BLaER1 treated with 17β-estradiol and CSF1 and Interleukin-3, amounts not matched to agents 10 nM and 100 nM (cell line): ENCODE results near the gene CWH43.

ENCODE experiments used
- H3K27ac ChIP-seq, 11 experiments: shearing (Covaris generic); formaldehyde crosslinking; 2 replicates each; pipeline ENCODE4 v1.8.1; 2022
- H3K27me3 ChIP-seq, 11 experiments: shearing (Covaris generic); formaldehyde crosslinking; 2 replicates each; pipeline ENCODE4 v1.8.1; 2022
- H3K36me3 ChIP-seq, 11 experiments: shearing (Covaris generic); formaldehyde crosslinking; 2 replicates each; pipeline ENCODE4 v1.8.1; 2022
- H3K4me1 ChIP-seq, 10 experiments: shearing (Covaris generic); formaldehyde crosslinking; 2 replicates each; pipeline ENCODE4 v1.8.1; 2022
- H3K4me2 ChIP-seq, 11 experiments: shearing (Covaris generic); formaldehyde crosslinking; 2 replicates each; pipeline ENCODE4 v1.8.1; 2022
- H3K4me3 ChIP-seq, 10 experiments: shearing (Covaris generic); formaldehyde crosslinking; 2 replicates each; pipeline ENCODE4 v1.8.1; 2022
- H3K9ac ChIP-seq, 11 experiments: shearing (Covaris generic); formaldehyde crosslinking; 2 replicates each; pipeline ENCODE4 v1.8.1; 2022
- H3K9me3 ChIP-seq, 11 experiments: shearing (Covaris generic); formaldehyde crosslinking; replicated peaks in 1 of 11; 2 replicates each; pipeline ENCODE4 v1.8.1; 2022
- H4K20me1 ChIP-seq, 11 experiments: shearing (Covaris generic); formaldehyde crosslinking; 2 replicates each; pipeline ENCODE4 v1.8.1; 2022
- Cebpa-rat ChIP-seq, 11 experiments: shearing (Covaris generic); IDR thresholded peaks; 2 replicates each; pipeline ENCODE4 v1.8.1; 2022

Gene CWH43

DNA sequence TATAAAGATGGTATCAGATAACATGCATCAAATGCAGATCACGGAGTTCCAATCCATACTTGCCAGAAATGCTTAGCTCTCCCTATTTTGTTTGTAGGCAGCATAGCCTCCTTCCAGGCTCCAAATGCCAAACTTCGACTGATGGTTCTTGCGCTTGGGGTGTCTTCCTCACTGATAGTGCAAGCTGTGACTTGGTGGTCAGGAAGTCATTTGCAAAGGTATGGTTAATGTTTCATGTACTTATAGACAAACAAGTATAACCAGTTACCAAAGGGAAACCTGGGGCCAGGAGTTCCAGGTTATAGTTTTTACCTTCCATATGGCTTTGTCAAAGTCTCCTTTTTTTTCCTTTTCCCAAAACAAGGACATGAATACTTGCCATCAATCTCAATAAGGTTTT is 5.3 kb downstream of the CWH43 start:
- TF ChIP-seq Cebpa-rat (IDR thresholded peaks at IDR 0.05) = no peak
- Histone ChIP-seq H3K9ac (no peak overlapping the region), H3K4me2 (no peak overlapping the region), H3K9me3 (peaks cover 3 to 8% (median 4%) of the 10 kb centered on the region in 11 experiments), H3K4me3 (no peak overlapping the region), H3K27ac (no peak overlapping the region), H4K20me1 (no peaks in the 10 kb centered on the region), H3K4me1 (no peaks in the 10 kb centered on the region), H3K36me3 (no peaks in the 10 kb centered on the region), H3K27me3 (no peaks in the 10 kb centered on the region)

DNA sequence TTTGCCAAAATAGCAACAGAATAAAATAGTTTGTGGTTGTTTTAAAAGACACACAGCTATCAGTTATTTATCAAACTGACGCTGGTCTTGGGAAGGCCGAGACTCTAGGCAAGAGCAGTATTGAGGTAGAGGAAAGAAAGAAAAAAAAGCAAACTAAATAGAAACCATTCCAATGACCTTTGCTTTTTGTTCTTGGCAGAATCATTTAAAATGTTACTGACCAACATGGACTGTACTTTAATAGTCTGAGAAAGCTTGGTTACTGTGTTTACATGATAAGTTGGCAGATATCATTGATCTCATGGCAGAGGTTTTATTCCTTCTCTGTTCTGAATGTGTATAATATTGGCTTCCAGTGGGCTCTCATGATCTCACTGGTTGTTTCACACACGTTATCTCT is 11.9 kb downstream of the CWH43 start:
- Histone ChIP-seq H3K9me3 (no peaks in the 10 kb centered on the region), H4K20me1 (no peaks in the 10 kb centered on the region), H3K27ac (no peak overlapping the region)

DNA sequence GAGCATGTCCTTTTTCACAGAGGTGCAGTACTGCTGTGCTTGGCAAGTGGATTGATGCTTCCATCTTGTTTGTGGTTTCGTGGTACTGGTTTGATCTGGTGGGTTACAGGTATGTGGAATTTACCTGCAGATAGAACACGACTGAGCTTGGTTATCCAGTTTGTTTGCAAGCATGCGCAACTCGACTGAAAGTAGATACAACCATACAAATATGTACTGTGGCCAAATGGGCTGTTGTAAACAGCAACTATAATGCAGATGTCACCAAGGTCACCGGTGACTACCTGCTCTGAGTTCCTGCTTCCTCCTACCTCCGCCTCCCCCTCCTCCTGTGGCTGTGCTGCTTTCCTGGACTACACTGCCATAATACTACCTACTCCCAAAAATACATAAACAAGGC is 12.4 kb downstream of the CWH43 start:
- no peak overlapping the region for H3K4me2 ChIP-seq
- H3K9me3 ChIP-seq = no peaks in the 10 kb centered on the region
- no peaks in the 10 kb centered on the region for H3K36me3 ChIP-seq
- TF ChIP-seq Cebpa-rat (IDR thresholded peaks at IDR 0.05) = no peak
- H3K27me3 ChIP-seq = no peaks in the 10 kb centered on the region
- H3K9ac ChIP-seq = no peak overlapping the region
- H4K20me1 ChIP-seq = no peaks in the 10 kb centered on the region
- peaks cover 0 to 5% (median 0%) of the 10 kb centered on the region in 10 experiments; a peak in 4 of 20 replicates for H3K4me1 ChIP-seq
- no peak overlapping the region for H3K4me3 ChIP-seq
- H3K27ac ChIP-seq = no peak overlapping the region

More for the DNA sequence above, 11.9 kb downstream of the CWH43 start:
- Histone ChIP-seq H3K9ac (no peak overlapping the region), H3K4me3 (no peak overlapping the region), H3K4me2 (no peak overlapping the region), H3K36me3 (no peaks in the 10 kb centered on the region), H3K4me1 (peaks cover 0 to 5% (median 0%) of the 10 kb centered on the region in 10 experiments; a peak in 4 of 20 replicates), H3K27me3 (no peaks in the 10 kb centered on the region)
- TF ChIP-seq Cebpa-rat (IDR thresholded peaks at IDR 0.05) = no peak

DNA sequence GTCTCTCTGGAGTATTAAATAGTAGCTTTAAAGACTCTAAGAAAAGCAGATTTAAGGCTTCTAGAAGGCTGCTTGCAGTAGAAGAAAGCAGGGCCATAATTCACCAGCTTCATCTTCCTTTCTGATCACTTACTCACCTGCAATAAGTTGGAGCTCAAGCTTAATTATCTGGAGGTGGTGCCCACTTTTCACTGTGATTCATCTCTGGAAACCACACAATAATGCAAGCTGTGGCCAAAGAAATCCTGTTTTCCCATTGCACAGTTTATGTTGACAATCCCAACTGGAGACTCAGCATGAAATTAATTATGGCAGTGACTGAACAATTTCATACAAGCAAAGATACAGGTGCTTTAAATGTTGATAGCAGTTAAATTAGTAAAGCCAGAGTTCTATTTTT is 14.7 kb downstream of the CWH43 start:
- no peaks in the 10 kb centered on the region for H3K9me3 ChIP-seq
- TF ChIP-seq Cebpa-rat (IDR thresholded peaks at IDR 0.05) = no peak
- peaks cover 0 to 5% (median 0%) of the 10 kb centered on the region in 10 experiments; a peak in 4 of 20 replicates for H3K4me1 ChIP-seq
- H3K27ac ChIP-seq = no peak overlapping the region
- H4K20me1 ChIP-seq = no peaks in the 10 kb centered on the region
- H3K4me3 ChIP-seq = no peak overlapping the region
- no peaks in the 10 kb centered on the region for H3K27me3 ChIP-seq
- H3K9ac ChIP-seq = no peak overlapping the region
- no peak overlapping the region for H3K4me2 ChIP-seq
- H3K36me3 ChIP-seq = no peaks in the 10 kb centered on the region

DNA sequence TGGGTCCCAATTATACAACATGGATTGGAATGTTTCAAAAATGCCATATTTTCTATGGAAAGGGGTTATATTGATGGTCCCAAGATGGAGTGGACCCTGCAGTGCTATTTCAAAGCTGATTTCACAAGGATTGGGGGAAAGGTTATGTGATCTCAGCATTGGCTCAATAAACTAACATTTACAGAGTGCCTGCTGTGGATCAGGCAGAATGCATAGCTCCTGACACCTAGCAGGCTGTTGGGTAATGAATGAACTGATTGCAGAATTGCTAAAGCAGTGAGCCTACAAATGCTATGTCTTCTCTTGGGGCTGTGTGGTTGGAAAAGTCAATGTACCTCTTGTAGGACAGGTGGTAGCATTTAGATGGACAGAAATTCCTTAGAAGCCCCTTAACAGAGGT is 16.9 kb downstream of the CWH43 start:
- H3K9ac ChIP-seq = no peak overlapping the region
- no peaks in the 10 kb centered on the region for H3K36me3 ChIP-seq
- TF ChIP-seq Cebpa-rat (IDR thresholded peaks at IDR 0.05) = no peak
- peaks cover 0 to 5% (median 0%) of the 10 kb centered on the region in 10 experiments; a peak in 4 of 20 replicates for H3K4me1 ChIP-seq
- no peak overlapping the region for H3K4me3 ChIP-seq
- no peaks in the 10 kb centered on the region for H3K27me3 ChIP-seq
- no peak overlapping the region for H3K4me2 ChIP-seq
- no peaks in the 10 kb centered on the region for H3K9me3 ChIP-seq
- no peak overlapping the region for H3K27ac ChIP-seq
- H4K20me1 ChIP-seq = no peaks in the 10 kb centered on the region

DNA sequence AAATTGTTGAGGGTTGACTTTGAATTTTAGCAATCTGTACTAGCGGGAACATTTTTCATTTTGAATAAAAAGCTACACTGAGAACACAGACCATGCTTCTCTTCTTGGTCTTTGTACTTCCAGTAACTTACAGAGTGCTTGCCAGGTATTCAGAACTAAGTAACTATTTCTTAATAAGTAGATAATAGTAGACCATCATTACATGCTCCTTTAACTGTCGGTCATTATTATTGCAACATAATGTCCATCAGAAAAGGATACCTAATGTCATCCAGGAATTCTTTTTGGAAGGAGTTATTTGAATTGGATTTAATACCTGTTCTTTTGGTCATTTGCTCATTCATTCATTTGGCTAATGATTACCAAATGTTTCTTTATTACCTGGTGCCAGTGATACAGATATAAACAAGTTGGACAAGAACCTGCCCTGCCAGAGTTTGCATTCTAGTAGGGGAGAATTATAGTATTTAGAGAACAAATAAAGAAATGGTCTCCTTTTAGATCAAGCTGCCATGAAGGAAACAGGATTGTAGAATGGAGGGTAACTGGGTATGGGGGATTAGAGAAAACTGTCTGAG is 32.7 kb downstream of the CWH43 start:
- no peak overlapping the region for H3K4me3 ChIP-seq
- no peak overlapping the region for H3K4me2 ChIP-seq
- no peak for TF ChIP-seq Cebpa-rat (IDR thresholded peaks at IDR 0.05)
- H3K9ac ChIP-seq = no peak overlapping the region
- H3K36me3 ChIP-seq = no peaks in the 10 kb centered on the region
- no peaks in the 10 kb centered on the region for H4K20me1 ChIP-seq
- peaks cover 0 to 5% (median 0%) of the 10 kb centered on the region in 11 experiments; a peak in 1 of 22 replicates for H3K9me3 ChIP-seq
- H3K27ac ChIP-seq = no peak overlapping the region
- no peaks in the 10 kb centered on the region for H3K4me1 ChIP-seq
- H3K27me3 ChIP-seq = no peaks in the 10 kb centered on the region

DNA sequence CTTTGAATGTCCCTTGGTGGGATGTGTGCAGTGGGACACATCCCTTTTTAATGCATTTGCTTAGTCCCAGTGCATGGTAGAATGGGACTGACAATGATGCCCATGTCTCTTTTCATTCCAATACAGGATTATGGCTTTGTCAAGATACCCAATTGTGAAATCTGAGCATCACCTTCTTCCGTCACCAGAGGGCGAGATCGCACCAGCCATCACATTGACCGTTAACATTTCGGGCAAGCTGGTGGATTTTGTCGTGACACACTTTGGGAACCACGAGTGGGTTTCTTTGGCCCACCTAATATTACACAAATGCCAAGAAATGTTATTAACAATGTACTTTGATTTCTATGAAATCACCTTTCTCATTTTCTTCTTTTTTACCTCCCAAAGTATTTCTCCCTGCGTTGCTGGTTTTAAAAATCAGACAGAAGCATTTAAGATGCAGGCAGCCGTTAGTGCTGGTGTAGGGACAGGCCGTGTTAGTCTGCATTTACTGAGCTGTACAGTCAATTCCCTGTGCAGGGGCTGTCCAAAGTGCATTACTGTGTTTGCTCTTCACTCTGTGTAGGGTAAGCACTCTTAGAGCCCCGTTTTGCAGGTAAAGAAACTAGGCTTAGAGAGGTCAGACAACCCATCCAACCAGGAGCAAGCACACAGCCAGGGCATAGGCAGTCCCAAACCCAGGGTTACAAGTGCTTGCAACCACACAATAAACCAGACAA is 46.5 kb downstream of the CWH43 start:
- H3K9ac ChIP-seq = no peak overlapping the region
- no peaks in the 10 kb centered on the region for H3K36me3 ChIP-seq
- H3K9me3 ChIP-seq = no peaks in the 10 kb centered on the region
- H3K27ac ChIP-seq = no peak overlapping the region
- H3K4me1 ChIP-seq = no peaks in the 10 kb centered on the region
- no peaks in the 10 kb centered on the region for H4K20me1 ChIP-seq
- H3K27me3 ChIP-seq = no peaks in the 10 kb centered on the region
- TF ChIP-seq Cebpa-rat (IDR thresholded peaks at IDR 0.05) = 0 out of 22 replicates have a peak, but pooled peaks of 1 of the 11 experiments have one; percentile 18
- H3K4me2 ChIP-seq = no peak overlapping the region
- H3K4me3 ChIP-seq = no peak overlapping the region

DNA sequence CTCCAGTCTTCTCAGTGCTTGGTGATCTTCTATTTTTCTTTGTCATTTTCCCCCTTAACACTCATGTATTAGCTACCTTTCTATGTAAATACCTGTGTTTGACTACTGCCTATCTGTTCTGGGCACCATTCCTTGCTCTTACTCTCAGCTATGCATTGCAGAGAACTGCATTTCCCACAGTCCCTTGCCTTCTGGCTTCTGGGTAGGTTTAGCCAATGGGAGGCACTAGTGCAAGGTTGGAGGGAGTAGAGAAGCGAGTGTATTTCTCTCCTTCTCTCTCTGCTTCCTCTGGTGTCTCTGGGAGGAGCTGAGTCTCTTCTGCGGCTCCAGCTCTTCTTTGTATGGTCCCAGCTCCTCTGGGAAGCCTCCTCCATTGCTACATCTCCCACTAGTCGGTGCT is 50.5 kb downstream of the CWH43 start:
- TF ChIP-seq Cebpa-rat (IDR thresholded peaks at IDR 0.05) = no peak
- H3K4me1 ChIP-seq = no peaks in the 10 kb centered on the region

DNA sequence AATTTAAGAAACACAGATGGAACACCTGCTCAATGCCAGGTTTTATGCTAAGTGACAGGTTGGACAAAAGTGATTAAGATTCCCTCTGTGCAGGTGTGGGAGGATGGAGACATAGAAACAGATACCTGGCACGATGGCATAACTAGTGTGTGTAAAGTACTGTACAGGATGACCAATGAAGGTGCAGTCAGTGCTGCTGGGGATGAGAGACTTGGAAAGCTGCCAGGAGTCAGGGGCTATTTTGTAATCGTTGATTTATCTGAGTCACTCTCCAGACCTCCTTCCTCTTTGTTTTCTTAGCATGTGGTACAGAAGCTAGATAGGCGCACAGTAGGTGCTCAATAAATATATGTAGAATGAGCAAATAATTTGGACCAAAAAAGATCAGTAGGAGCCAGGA is 58.2 kb downstream of the CWH43 start:
- Histone ChIP-seq H3K9me3 (no peaks in the 10 kb centered on the region), H3K4me3 (no peak overlapping the region), H3K4me1 (no peaks in the 10 kb centered on the region), H3K9ac (no peak overlapping the region), H3K4me2 (no peak overlapping the region), H4K20me1 (no peaks in the 10 kb centered on the region), H3K27me3 (no peaks in the 10 kb centered on the region), H3K36me3 (no peaks in the 10 kb centered on the region), H3K27ac (no peak overlapping the region)
- TF ChIP-seq Cebpa-rat (IDR thresholded peaks at IDR 0.05) = no peak

More for the DNA sequence above, 50.5 kb downstream of the CWH43 start:
- H4K20me1 ChIP-seq = no peaks in the 10 kb centered on the region
- no peak overlapping the region for H3K9ac ChIP-seq
- H3K4me2 ChIP-seq = no peak overlapping the region
- no peaks in the 10 kb centered on the region for H3K27me3 ChIP-seq
- no peaks in the 10 kb centered on the region for H3K9me3 ChIP-seq
- H3K27ac ChIP-seq = no peak overlapping the region
- H3K4me3 ChIP-seq = no peak overlapping the region
- H3K36me3 ChIP-seq = no peaks in the 10 kb centered on the region

DNA sequence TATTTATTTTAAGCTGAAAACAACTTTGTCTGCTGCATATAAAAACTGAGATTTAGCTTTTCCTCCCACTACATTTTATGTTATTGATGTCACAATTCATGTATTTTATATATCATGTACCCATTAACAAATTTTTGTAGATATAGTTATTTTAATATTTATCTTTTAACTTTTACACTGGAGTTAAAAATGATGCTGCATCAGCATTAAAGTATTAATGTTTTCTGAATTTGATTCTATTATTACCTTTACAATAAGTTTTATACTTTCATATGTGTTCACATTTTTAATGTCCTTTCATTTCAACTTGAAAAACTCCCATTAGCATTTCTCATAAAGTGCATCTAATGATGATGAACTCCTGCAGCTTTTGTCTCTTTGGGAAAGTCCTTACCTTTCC is 72.2 kb downstream of the CWH43 start:
- TF ChIP-seq Cebpa-rat (IDR thresholded peaks at IDR 0.05) = no peak
- peaks cover 23 to 56% (median 38%) of the 10 kb centered on the region in 11 experiments for H3K9me3 ChIP-seq

More for the DNA sequence above, 72.2 kb downstream of the CWH43 start:
- H3K36me3 ChIP-seq = no peaks in the 10 kb centered on the region
- H4K20me1 ChIP-seq = no peaks in the 10 kb centered on the region
- 0 out of 20 replicates have a peak, but pooled peaks cover 0 to 2% (median 0%) of the 10 kb centered on the region in 10 experiments for H3K4me1 ChIP-seq
- no peak overlapping the region for H3K4me2 ChIP-seq
- H3K27me3 ChIP-seq = no peaks in the 10 kb centered on the region
- no peak overlapping the region for H3K4me3 ChIP-seq
- no peak overlapping the region for H3K27ac ChIP-seq
- no peak overlapping the region for H3K9ac ChIP-seq
